Measurements from ENCODE around the gene TGM1. TPM values are rescaled to one million over a fixed set of nuclear protein-coding genes. Genes with fewer than 3 reads are reported as not detected.

The TGM1 gene
- total RNA-seq, 4 donors from 2014 or later = 1.6 to 3.2 TPM; not detected in 2

- Histone ChIP-seq H3K4me3 (no peak overlapping the region), H3K27ac (no peak overlapping the region), H3K4me1 (no peaks in the 10 kb centered on the region), H3K9me3 (no peaks in the 10 kb centered on the region), H3K27me3 (no peaks in the 10 kb centered on the region), H3K36me3 (no peaks in the 10 kb centered on the region)
- TF ChIP-seq, protein P1, sequence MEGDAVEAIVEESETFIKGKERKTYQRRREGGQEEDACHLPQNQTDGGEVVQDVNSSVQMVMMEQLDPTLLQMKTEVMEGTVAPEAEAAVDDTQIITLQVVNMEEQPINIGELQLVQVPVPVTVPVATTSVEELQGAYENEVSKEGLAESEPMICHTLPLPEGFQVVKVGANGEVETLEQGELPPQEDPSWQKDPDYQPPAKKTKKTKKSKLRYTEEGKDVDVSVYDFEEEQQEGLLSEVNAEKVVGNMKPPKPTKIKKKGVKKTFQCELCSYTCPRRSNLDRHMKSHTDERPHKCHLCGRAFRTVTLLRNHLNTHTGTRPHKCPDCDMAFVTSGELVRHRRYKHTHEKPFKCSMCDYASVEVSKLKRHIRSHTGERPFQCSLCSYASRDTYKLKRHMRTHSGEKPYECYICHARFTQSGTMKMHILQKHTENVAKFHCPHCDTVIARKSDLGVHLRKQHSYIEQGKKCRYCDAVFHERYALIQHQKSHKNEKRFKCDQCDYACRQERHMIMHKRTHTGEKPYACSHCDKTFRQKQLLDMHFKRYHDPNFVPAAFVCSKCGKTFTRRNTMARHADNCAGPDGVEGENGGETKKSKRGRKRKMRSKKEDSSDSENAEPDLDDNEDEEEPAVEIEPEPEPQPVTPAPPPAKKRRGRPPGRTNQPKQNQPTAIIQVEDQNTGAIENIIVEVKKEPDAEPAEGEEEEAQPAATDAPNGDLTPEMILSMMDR (IDR thresholded peaks at IDR 0.05) = no peak
- no peak for TF ChIP-seq POLR2A (IDR thresholded peaks at IDR 0.05)
- DNase-seq = no peak
- intact Hi-C loops (cut with DNase I; ENCODE audit: low total_unique reads) = loop anchor here (10.0 kb wide), 1 partner anchor 53 kb away; the partner anchor contains the start of gene TINF2
Observed at GRCh38 chr14:24297190-24297964, 34.4 kb upstream of the TGM1 start.

DNA sequence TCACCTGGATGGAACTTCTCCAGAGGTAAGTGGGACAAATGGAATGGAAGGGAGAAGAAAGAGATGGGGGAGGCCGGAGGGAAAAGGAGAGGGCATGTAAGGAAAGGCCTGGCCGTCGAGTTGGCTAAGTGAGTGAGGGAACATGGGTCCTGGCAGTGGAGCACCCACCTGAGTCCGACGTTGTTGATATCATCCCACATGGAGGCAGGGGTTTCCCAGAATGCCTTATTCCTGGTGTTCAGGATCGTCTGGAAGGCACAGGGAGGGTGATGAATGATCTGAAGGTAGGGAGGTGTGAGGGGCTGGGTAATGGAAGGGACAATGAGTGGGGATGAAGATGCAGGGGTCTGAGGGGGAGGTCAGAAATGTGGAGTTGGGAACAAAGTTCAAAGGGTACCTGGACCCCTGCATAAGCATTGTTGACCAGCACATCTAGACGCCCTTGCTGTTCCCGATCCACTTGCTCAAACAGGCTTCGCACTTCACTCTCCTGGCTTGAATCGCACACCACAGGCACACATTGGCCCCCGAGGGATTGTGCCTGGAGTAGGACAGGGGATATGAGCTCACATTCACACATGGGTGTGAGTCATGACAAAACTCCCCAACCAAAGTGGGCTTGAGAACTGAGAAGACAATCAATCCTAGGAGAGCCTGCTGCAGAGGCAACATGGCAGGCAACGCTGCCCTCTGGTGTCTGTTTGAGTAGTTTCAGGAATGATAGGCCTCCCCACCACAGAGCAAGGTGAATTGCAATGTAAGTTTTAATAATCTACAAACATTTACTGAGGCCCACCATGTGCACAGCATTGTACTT is 33.6 kb upstream of the TGM1 start:
- Histone ChIP-seq H3K36me3 (no peaks in the 10 kb centered on the region), H3K4me1 (no peaks in the 10 kb centered on the region), H3K27me3 (no peaks in the 10 kb centered on the region), H3K4me3 (no peak overlapping the region), H3K9me3 (no peaks in the 10 kb centered on the region), H3K27ac (no peak overlapping the region)
- TF ChIP-seq POLR2A (IDR thresholded peaks at IDR 0.05) = no peak
- TF ChIP-seq, protein P1 (IDR thresholded peaks at IDR 0.05) = peak; percentile 50 to 63 (median 57)
- intact Hi-C loops (cut with DNase I; ENCODE audit: low total_unique reads) = loop anchor here (10.0 kb wide), 1 partner anchor 52 kb away; the partner anchor contains the start of gene TINF2
- peak; percentile 32 to 50 for DNase-seq

DNA sequence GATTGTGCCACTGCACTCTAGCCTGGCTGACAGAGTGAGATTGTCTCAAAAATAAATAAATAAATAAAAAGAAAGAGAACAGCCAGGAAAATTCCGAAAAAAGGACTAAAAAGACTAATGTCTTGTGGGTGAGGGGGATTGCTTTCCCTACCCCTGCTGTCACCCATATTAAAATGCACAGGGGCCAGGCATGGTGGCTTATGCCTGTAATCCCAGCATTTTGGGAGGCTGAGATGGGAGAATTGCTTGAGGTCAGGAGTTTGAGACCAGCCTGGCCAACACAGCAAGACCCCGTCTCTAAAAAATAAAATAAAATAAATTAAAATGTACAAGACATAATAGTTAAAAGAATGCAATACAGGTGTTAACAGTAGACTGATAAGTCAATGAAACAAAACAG is 30.5 kb upstream of the TGM1 start:
- no peak overlapping the region for H3K4me3 ChIP-seq
- H3K9me3 ChIP-seq = no peaks in the 10 kb centered on the region
- no peaks in the 10 kb centered on the region for H3K27me3 ChIP-seq
- no peaks in the 10 kb centered on the region for H3K4me1 ChIP-seq
- intact Hi-C loops (cut with DNase I; ENCODE audit: low total_unique reads) = loop anchor here (10.0 kb wide), 1 partner anchor 49 kb away; the partner anchor contains the start of gene TINF2
- no peak for DNase-seq
- TF ChIP-seq, protein P1 (IDR thresholded peaks at IDR 0.05) = no peak
- no peak for TF ChIP-seq POLR2A (IDR thresholded peaks at IDR 0.05)
- no peaks in the 10 kb centered on the region for H3K36me3 ChIP-seq
- no peak overlapping the region for H3K27ac ChIP-seq

- no peaks in the 10 kb centered on the region for H3K36me3 ChIP-seq
- H3K4me3 ChIP-seq = no peak overlapping the region
- H3K27ac ChIP-seq = no peak overlapping the region
- TF ChIP-seq POLR2A (IDR thresholded peaks at IDR 0.05) = no peak
- TF ChIP-seq, protein P1 (IDR thresholded peaks at IDR 0.05) = no peak
- no peaks in the 10 kb centered on the region for H3K4me1 ChIP-seq
- H3K27me3 ChIP-seq = no peaks in the 10 kb centered on the region
- intact Hi-C loops (cut with DNase I; ENCODE audit: low total_unique reads) = loop anchor here (10.0 kb wide), 1 partner anchor 47 kb away; the partner anchor contains the start of gene TINF2
- no peaks in the 10 kb centered on the region for H3K9me3 ChIP-seq
- no peak for DNase-seq
Observed at GRCh38 chr14:24292118-24292807, 29.3 kb upstream of the TGM1 start.
